Psoas muscle (tissue), 8 donors: ENCODE results near the gene CALHM2. TPM values are rescaled to one million over a fixed set of nuclear protein-coding genes. Genes with fewer than 3 reads are reported as not detected.

Experiments
- ATAC-seq, 4 donors: fragments of 200-7000 bp; cut with Tn5 transposase; one replicate each; pipeline ENCODE4 v1.9.1; 2020; ENCODE audit warnings: moderate library complexity in 3 of 4, mild to moderate bottlenecking in 2 of 4
- DNase-seq, 2 donors: peaks; one replicate each; pipeline ENCODE4 v3.0.0-alpha.2; 2020
- H3K27ac ChIP-seq: fragments of 200-600 bp; one replicate; pipeline ENCODE4 v1.8.0; 2022
- H3K27me3 ChIP-seq, 3 donors: fragments of 200-600 bp in 1 of 3; one replicate each; pipeline versions ENCODE4 v1.6.1 to v1.8.0; 2013 to 2022; ENCODE audit warnings: low read length in 2 of 3, mild to moderate bottlenecking in 2 of 3, moderate library complexity in 1 of 3; ENCODE audit not compliant: insufficient read depth in 3 of 3
- H3K36me3 ChIP-seq, 2 donors: fragments of 200-600 bp in 1 of 2; one replicate each; pipeline versions ENCODE4 v1.6.1 to v1.8.0; 2013 to 2022; ENCODE audit warnings: low read depth in 1 of 2, mild to moderate bottlenecking in 1 of 2, moderate library complexity in 1 of 2; ENCODE audit not compliant: insufficient read depth in 1 of 2
- H3K4me1 ChIP-seq: fragments of 200-600 bp; one replicate; pipeline ENCODE4 v1.8.0; 2022
- H3K4me3 ChIP-seq: fragments of 200-600 bp; one replicate; pipeline ENCODE4 v1.8.0; 2022; ENCODE audit warnings: mild to moderate bottlenecking
- H3K9me3 ChIP-seq: fragments of 200-600 bp; one replicate; pipeline ENCODE4 v1.8.0; 2022
- CTCF ChIP-seq: fragments of 200-600 bp; IDR thresholded peaks from one replicate; pipeline ENCODE4 v1.8.0; 2022; ENCODE audit warnings: antibody characterized with exemption
- WGBS, 3 donors: extraction: QIAGEN DNeasy Blood & Tissue Kit; methylation state at CpG; one replicate each; pipeline versions ENCODE4 v1.1.6 to v1.1.7; 2013; 5-methylcytosine and 5-hydroxymethylcytosine counted together
- intact Hi-C, 2 donors: fragments of 100-400 bp; cut with DNase I; formaldehyde crosslinking; loops; one replicate each; pipeline versions ENCODE4 v1.11.0 to v1.14.2; 2022
- polyA plus RNA-seq, 3 donors: library from polyadenylated mRNA; stranded (reverse); fragments of 200-250 nt; gene quantifications; one replicate each; pipeline ENCODE4 v1.2.3, GENCODE V29; 2013
- total RNA-seq, 4 donors: library from RNA; stranded (reverse); fragmentation: NEBNext Ultra II Directional in 2 of 4; extraction: Animal tissue kit (Norgen Biotek cat#: 25700) in 2 of 4; gene quantifications; one replicate each; pipeline versions ENCODE4 v1.2.1 to v1.2.4, GENCODE V29; 2021 to 2023
- donor health status: healthy with polysubstance abuse.
- donor health status: DM: no; HTN: no; CAD: no; lungs with moderate emphysema.
- donor health status: Bipolar disorder and iron deficiency.
- donor health status: healthy.
- donor health status: DM: yes; HTN: yes; CAD: no.
- donor health status: DM: no; HTN: no; CAD: no.
- donor health status: DM: no; HTN: no; CAD: no.
- donor health status: DM: yes; HTN: yes; CAD: no.

CALHM2 gene
- total and polyA plus RNA-seq, 7 donors, result 6.3 to 9.3 (median 7.5) TPM

GRCh38 chr10:103450201-103450695, 1.9 kb downstream of the CALHM2 start:
- no peak for TF ChIP-seq CTCF
- intact Hi-C loops, result no loop called here
- Histone ChIP-seq H3K9me3 (no peaks in the 10 kb centered on the region), H3K36me3 (peaks cover 7 to 45% of the 10 kb centered on the region in 2 donors), H3K27me3 (peaks cover 0 to 7% (median 0%) of the 10 kb centered on the region in 3 donors), H3K27ac (peak overlapping the region; percentile 63), H3K4me1 (peaks cover 26% of the 10 kb centered on the region), H3K4me3 (peak overlapping the region; percentile 74)
- WGBS, 3 donors, result 81 to 93% (median 84%) methylated on average over 12 of the region's 12 CpGs
- DNase-seq, result peak in 1 of 2 donors; percentile 28
- ATAC-seq, result no peak

- no peaks in the 10 kb centered on the region for H3K9me3 ChIP-seq
- TF ChIP-seq CTCF, result no peak
- H3K4me3 ChIP-seq, result peak overlapping the region; percentile 74
- peaks cover 7 to 53% of the 10 kb centered on the region in 2 donors for H3K36me3 ChIP-seq
- H3K27me3 ChIP-seq, result peaks cover 0 to 7% (median 0%) of the 10 kb centered on the region in 3 donors
- no peak for DNase-seq
- WGBS, 3 donors, result 84 to 85% (median 84%) methylated on average over 34 of the region's 34 CpGs
- ATAC-seq, result no peak
- H3K4me1 ChIP-seq, result peaks cover 26% of the 10 kb centered on the region
- intact Hi-C loops, result loop anchor here in 1 of 2 donors (5.0 kb wide), 1 partner anchor 652 kb away; no protein-coding TSS in a partner anchor
- H3K27ac ChIP-seq, result no peak overlapping the region
Observed at GRCh38 chr10:103449208-103450144, 2.7 kb downstream of the CALHM2 start.

- Histone ChIP-seq H3K27ac (peak overlapping the region; percentile 18), H3K4me1 (peaks cover 26% of the 10 kb centered on the region), H3K4me3 (peak overlapping the region; percentile 74), H3K9me3 (no peaks in the 10 kb centered on the region), H3K36me3 (peaks cover 7 to 60% of the 10 kb centered on the region in 2 donors), H3K27me3 (peaks cover 0 to 7% (median 0%) of the 10 kb centered on the region in 3 donors)
- intact Hi-C loops, result loop anchor here in 1 of 2 donors (5.0 kb wide), 1 partner anchor 651 kb away; no protein-coding TSS in a partner anchor
- DNase-seq, result peak; percentile 82 to 83
- no peak for TF ChIP-seq CTCF
- 62 to 67% (median 67%) methylated on average over 1 of the region's 1 CpG for WGBS, 3 donors
- peak; percentile 41 to 52 (median 45) for ATAC-seq
Observed at GRCh38 chr10:103448746-103449145, 3.4 kb downstream of the CALHM2 start.

- ATAC-seq (no peak), DNase-seq (no peak)
- H3K36me3 ChIP-seq, result peaks cover 10 to 75% of the 10 kb centered on the region in 2 donors
- TF ChIP-seq CTCF, result no peak
- H3K27me3 ChIP-seq, result peaks cover 0 to 6% (median 0%) of the 10 kb centered on the region in 3 donors
- peaks cover 26% of the 10 kb centered on the region for H3K4me1 ChIP-seq
- H3K4me3 ChIP-seq, result no peak overlapping the region
- WGBS, 3 donors, result 80 to 94% (median 84%) methylated on average over 23 of the region's 23 CpGs
- H3K9me3 ChIP-seq, result no peaks in the 10 kb centered on the region
- intact Hi-C loops, result loop anchor here in 1 of 2 donors (5.0 kb wide), 1 partner anchor 650 kb away; no protein-coding TSS in a partner anchor
- peak overlapping the region; percentile 36 for H3K27ac ChIP-seq
Observed at GRCh38 chr10:103447187-103447586, 5.0 kb downstream of the CALHM2 start.
